K562 (cell line): ENCODE data around the gene ROPN1L. TPM values are rescaled to one million over a fixed set of nuclear protein-coding genes. Genes with fewer than 3 reads are reported as not detected.
A peak's percentile ranks its signal among the peaks of the same experiment; 100 is the strongest.
"Not testable (repeated sequence)": the region's sequence is repeated elsewhere in the genome, so short reads cannot be mapped to it uniquely, and the experiment has no call there.

Experiments
- ATAC-seq: fragments of 200-7000 bp; cut with Tn5 transposase; 3 replicates; pipeline ENCODE4 v1.9.1; 2020; ENCODE audit warnings: moderate library complexity
- BruUV-seq: library from RNA; stranded (reverse); fragments of 400-500 nt; replicated peaks from 2 replicates; lab custom pipeline; 2021; lab: Mats Ljungman, UMichigan
- CTCF ChIA-PET: fragments of 300-600 bp; formaldehyde crosslinking; extraction: SDS; loops from one replicate; lab custom pipeline; 2021; ENCODE audit warnings: low intra/inter-chr PET ratio; lab: Yijun Ruan, JAX
- POLR2A ChIA-PET: fragments of 300-600, 350-650 bp; sonication (Branson Sonifier 250); formaldehyde crosslinking; extraction: SDS; loops from one replicate; lab custom pipeline; 2021; ENCODE audit warnings: antibody characterized with exemption, inconsistent platforms; lab: Yijun Ruan, JAX
- DNase-seq, 4 experiments: peaks; one replicate each; pipeline versions ENCODE4 v3.0.0 to v3.0.0-alpha.2; 2011 to 2018; ENCODE audit warnings: low spot score in 3 of 4, mixed read lengths in 3 of 4; ENCODE audit errors: extremely low read depth in 1 of 4
- FAIRE-seq: peaks from 2 replicates; lab custom pipeline; 2011; peaks lifted over from hg19 to GRCh38; lab: Jason Lieb, UNC
- H2AFZ ChIP-seq: 2 replicates; pipeline ENCODE4 v1.6.0; 2011; ENCODE audit warnings: low read depth, low read length, control low read depth, inconsistent platforms
- H3K27ac ChIP-seq: fragments of 200-600 bp; 3 replicates; pipeline ENCODE4 v1.8.0; 2011; ENCODE audit warnings: low read depth, mild to moderate bottlenecking, control low read depth, inconsistent platforms, low read length, moderate library complexity, mixed read lengths; ENCODE audit errors: extremely low read depth
- H3K27me3 ChIP-seq, 2 experiments: fragments of 300-600 bp in 1 of 2; 2 replicates in 1 of 2; 3 replicates in 1 of 2; pipeline versions ENCODE4 v1.6.0 to v1.8.0; 2011; ENCODE audit warnings: inconsistent platforms in 2 of 2, low read length in 2 of 2, mild to moderate bottlenecking in 1 of 2, mixed read lengths in 1 of 2, moderate library complexity in 1 of 2; ENCODE audit not compliant: control insufficient read depth in 2 of 2, insufficient read depth in 2 of 2
- H3K36me3 ChIP-seq: fragments of 300-600 bp; 3 replicates; pipeline ENCODE4 v1.8.0; 2011; ENCODE audit warnings: mild to moderate bottlenecking, low read length, inconsistent platforms; ENCODE audit not compliant: control insufficient read depth, insufficient read depth
- H3K4me1 ChIP-seq, 2 experiments: fragments of 200-600 bp in 1 of 2; replicated peaks in 1 of 2; 2 replicates in 1 of 2; 3 replicates in 1 of 2; pipeline versions ENCODE4 v1.5.1 to v1.8.0; 2011; ENCODE audit warnings: inconsistent platforms in 2 of 2, low read length in 2 of 2, mild to moderate bottlenecking in 1 of 2, mixed read lengths in 1 of 2, moderate library complexity in 1 of 2; ENCODE audit not compliant: control insufficient read depth in 2 of 2, insufficient read depth in 2 of 2
- H3K4me2 ChIP-seq: 2 replicates; pipeline ENCODE4 v1.6.1; 2011; ENCODE audit warnings: low read length, control low read depth, inconsistent platforms, mixed read lengths; ENCODE audit not compliant: insufficient read depth
- H3K4me3 ChIP-seq: fragments of 200-600 bp; sonication (generic), shearing (Covaris generic); 2 replicates; pipeline ENCODE4 v1.5.1; 2016; ENCODE audit warnings: control low read depth, inconsistent platforms
- H3K79me2 ChIP-seq: fragments of 200-600 bp; 3 replicates; pipeline ENCODE4 v1.8.0; 2011; ENCODE audit warnings: low read length, inconsistent platforms; ENCODE audit not compliant: control insufficient read depth, insufficient read depth
- H3K9ac ChIP-seq, 2 experiments: 2 replicates each; pipeline versions ENCODE4 v1.6.0 to v1.6.1; 2011; ENCODE audit warnings: low read depth in 2 of 2, low read length in 2 of 2, control low read depth in 1 of 2, inconsistent platforms in 1 of 2, mild to moderate bottlenecking in 1 of 2, mixed read lengths in 1 of 2; ENCODE audit not compliant: insufficient read depth in 1 of 2
- H3K9me1 ChIP-seq: one replicate; pipeline ENCODE4 v1.6.0; 2011; ENCODE audit warnings: inconsistent platforms, mild to moderate bottlenecking, low read length, moderate library complexity; ENCODE audit not compliant: control insufficient read depth, insufficient read depth
- H3K9me3 ChIP-seq: replicated peaks from 2 replicates; pipeline ENCODE4 v1.5.1; 2011; ENCODE audit warnings: low read depth, low read length, inconsistent platforms; ENCODE audit not compliant: control insufficient read depth, insufficient read depth
- H4K20me1 ChIP-seq: replicated peaks from 2 replicates; pipeline ENCODE4 v1.6.1; 2011; ENCODE audit warnings: low read length, inconsistent platforms, mixed read lengths; ENCODE audit not compliant: control insufficient read depth, insufficient read depth
- ARID1B ChIP-seq: fragments of 450-650 bp; IDR thresholded peaks from 2 replicates; pipeline ENCODE4 v1.6.1; 2016; ENCODE audit warnings: antibody characterized with exemption, mild to moderate bottlenecking, inconsistent platforms
- BCOR ChIP-seq: fragments of 450-650 bp; IDR thresholded peaks from 2 replicates; pipeline ENCODE4 v1.6.1; 2016
- C11orf30 ChIP-seq: fragments of 450-650 bp; IDR thresholded peaks from 2 replicates; pipeline ENCODE4 v1.6.1; 2016; ENCODE audit warnings: low read depth, mild to moderate bottlenecking
- CBFA2T2 ChIP-seq: fragments of 450-650 bp; conservative IDR thresholded peaks from 2 replicates; pipeline ENCODE4 v1.6.1; 2017; ENCODE audit warnings: mild to moderate bottlenecking
- CBFA2T3 ChIP-seq: fragments of 450-650 bp; IDR thresholded peaks from 2 replicates; pipeline ENCODE4 v1.6.1; 2017
- DACH1 ChIP-seq: fragments of 450-650 bp; IDR thresholded peaks from 2 replicates; pipeline ENCODE4 v1.6.1; 2018; ENCODE audit not compliant: partially characterized antibody
- HDAC1 ChIP-seq, 2 experiments: fragments of 450-650 bp; IDR thresholded peaks; 2 replicates each; pipeline ENCODE4 v1.6.1; 2016 to 2017; ENCODE audit warnings: inconsistent platforms in 1 of 2, mild to moderate bottlenecking in 1 of 2, moderate library complexity in 1 of 2
- HDAC2 ChIP-seq: fragments of 450-650 bp; IDR thresholded peaks from 2 replicates; pipeline ENCODE4 v1.6.1; 2016; ENCODE audit warnings: mild to moderate bottlenecking
- KDM1A ChIP-seq, 2 experiments: fragments of 450-650 bp; IDR thresholded peaks; 2 replicates each; pipeline ENCODE4 v1.6.1; 2016; ENCODE audit warnings: mild to moderate bottlenecking in 2 of 2
- NFE2 ChIP-seq: IDR thresholded peaks from 2 replicates; pipeline ENCODE4 v1.6.1; 2014; ENCODE audit warnings: antibody characterized with exemption, low read depth
- SMARCA5 ChIP-seq: fragments of 450-650 bp; IDR thresholded peaks from 2 replicates; pipeline ENCODE4 v1.6.1; 2016
- TAL1 ChIP-seq: fragments of 450-650 bp; IDR thresholded peaks from 2 replicates; pipeline ENCODE4 v1.6.1; 2016; ENCODE audit warnings: mild to moderate bottlenecking
- TCF3 ChIP-seq: sonication (generic); formaldehyde crosslinking; IDR thresholded peaks from 2 replicates; pipeline ENCODE4 v1.4.0; 2020; ENCODE audit warnings: mild to moderate bottlenecking, missing genetic modification reagents
- TFAP4 ChIP-seq: sonication (generic); formaldehyde crosslinking; IDR thresholded peaks from 2 replicates; pipeline ENCODE4 v1.8.0; 2022; ENCODE audit warnings: missing genetic modification reagents, mild to moderate bottlenecking, moderate library complexity, borderline replicate concordance
- TRIM24 ChIP-seq, 2 experiments: fragments of 450-650 bp; IDR thresholded peaks; 2 replicates each; pipeline ENCODE4 v1.6.1; 2016
- TRIM28 ChIP-seq: fragments of 450-650 bp; IDR thresholded peaks from 2 replicates; pipeline ENCODE4 v1.6.1; 2017
- ZNF316 ChIP-seq: fragments of 450-650 bp; IDR thresholded peaks from 2 replicates; pipeline ENCODE4 v1.6.1; 2016
- ZNF384 ChIP-seq: IDR thresholded peaks from 2 replicates; pipeline ENCODE4 v1.6.1; 2012; ENCODE audit warnings: low read depth, low read length, improper control_type of control experiment
- WGBS: fragments of 100-300 bp; shearing (Covaris generic); methylation state at CpG from one replicate; pipeline ENCODE4 v1.1.6; 2016; ENCODE audit warnings: low coverage, mixed read lengths; ENCODE audit not compliant: insufficient coverage; ENCODE audit errors: missing lambda C conversion rate; 5-methylcytosine and 5-hydroxymethylcytosine counted together
- in situ Hi-C: fragments of 300-500 bp; cut with MboI; formaldehyde crosslinking; loops from 4 replicates; pipeline ENCODE4 v1.15.0; 2018; ENCODE audit warnings: inconsistent platforms, mixed read lengths
- intact Hi-C: fragments of 100-400 bp; cut with micrococcal nuclease; formaldehyde crosslinking; loops from 2 replicates; pipeline ENCODE4 v1.14.2; 2022
- polyA plus RNA-seq, 8 experiments: library from polyadenylated mRNA; depleted of rRNA in 4 of 8; stranded (reverse) in 5 of 8; unstranded in 3 of 8; fragments of >200 nt; fragmentation: Nextera tagmentation in 2 of 8; fragmentation: Illumina TruSeq in 1 of 8; extraction: Ambion mirVana in 2 of 8; extraction: Trizol in 1 of 8; gene quantifications; 2 replicates each; pipeline versions ENCODE4 v1.2.1 to v1.2.3, GENCODE V29; 2011 to 2014; ENCODE audit warnings: inconsistent platforms in 1 of 8, missing spikeins in 1 of 8
- total RNA-seq, 7 experiments: library from RNA; depleted of rRNA in 6 of 7; stranded (reverse); fragments of >200 nt in 6 of 7; fragmentation: Illumina TruSeq in 2 of 7; extraction: Trizol in 2 of 7; gene quantifications; 2 replicates each; pipeline versions ENCODE4 v1.2.1 to v1.2.3, GENCODE V29; 2011 to 2021; ENCODE audit warnings: low replicate concordance in 1 of 7

ROPN1L gene
- total and polyA plus RNA-seq, 9 of the 15 experiments (the other 6 are each of a cell fraction or from before 2014, with no cell fraction given): 0.04 to 0.85 (median 0.24) TPM; not detected in 3

GRCh38 chr5:10392567-10393328, 48.9 kb upstream of the ROPN1L start:
- peak; percentile 58 for TF ChIP-seq DACH1
- 0 out of 2 replicates have a peak, but pooled peaks have one; percentile 37 for TF ChIP-seq SMARCA5
- TF ChIP-seq TRIM28: 0 out of 2 replicates have a peak, but pooled peaks have one; percentile 44
- peak; percentile 56 to 79; a peak in 3 of 4 replicates for TF ChIP-seq KDM1A (IDR thresholded peaks at IDR 0.05)
- TF ChIP-seq TAL1: peak; percentile 25; the same call in 1 of the 2 replicates
- 0 out of 4 replicates have a peak, but pooled peaks of 1 of the 2 experiments have one; percentile 51 for TF ChIP-seq HDAC1 (IDR thresholded peaks at IDR 0.05)
- TF ChIP-seq ZNF384: peak; percentile 76
- peak; percentile 34 for TF ChIP-seq CBFA2T2
- TF ChIP-seq NFE2: peak; percentile 39; the same call in 1 of the 2 replicates
- TF ChIP-seq ARID1B: peak; percentile 43; the same call in 1 of the 2 replicates
- peak; percentile 83 for TF ChIP-seq BCOR
- TF ChIP-seq TFAP4 (CRISPR knock-in tag): peak; percentile 62; the same call in 1 of the 2 replicates
- peak; percentile 40; the same call in 1 of the 2 replicates for TF ChIP-seq C11orf30
- peak; percentile 7; the same call in 1 of the 2 replicates for TF ChIP-seq TCF3 (CRISPR knock-in tag)
- peak; percentile 47 to 60; a peak in 3 of 4 replicates for TF ChIP-seq TRIM24 (IDR thresholded peaks at IDR 0.05)
- peak; percentile 50; the same call in 1 of the 2 replicates for TF ChIP-seq HDAC2
- peak; percentile 65 for TF ChIP-seq ZNF316
- TF ChIP-seq CBFA2T3: peak; percentile 66
- BruUV-seq, H3K9ac ChIP-seq, H3K9me3 ChIP-seq, H3K4me1 ChIP-seq, in situ Hi-C loops, H3K9me1 ChIP-seq, H4K20me1 ChIP-seq, H3K27me3 ChIP-seq, FAIRE-seq, H2AFZ ChIP-seq, H3K4me3 ChIP-seq, H3K4me2 ChIP-seq, intact Hi-C loops, CTCF ChIA-PET: not testable (repeated sequence)
- POLR2A ChIA-PET: interaction anchor here (1.1 to 1.4 kb wide), 2 partner anchors 16 to 17 kb away, joined by 3 read pairs; no protein-coding TSS in a partner anchor
- Histone ChIP-seq H3K36me3 (peaks cover 97% of the 10 kb centered on the region), H3K27ac (0 out of 3 replicates have a peak overlapping the region, but pooled peaks have one; percentile 10), H3K79me2 (peaks cover 31% of the 10 kb centered on the region; the same call in 1 of the 3 replicates)
- WGBS: 76% methylated on average over 6 of the region's 6 CpGs
- peak; percentile 46 for ATAC-seq
- peak in 1 of 4 experiments; percentile 38 for DNase-seq
